Vagina (tissue), 2 donors: ENCODE data around the gene TGIF1.

Experiments
- POLR2A ChIP-seq, 2 donors: fragments of 450-650 bp; IDR thresholded peaks; one replicate each; pipeline ENCODE4 v1.6.1; 2017; ENCODE audit warnings: antibody characterized with exemption in 2 of 2, mild to moderate bottlenecking in 2 of 2, moderate library complexity in 2 of 2
- POLR2AphosphoS5 ChIP-seq, 2 donors: sonication (generic); formaldehyde crosslinking; IDR thresholded peaks; one replicate each; pipeline ENCODE4 v1.9.0; 2017; ENCODE audit warnings: antibody characterized with exemption in 2 of 2, mild to moderate bottlenecking in 2 of 2, low read depth in 1 of 2; ENCODE audit not compliant: insufficient read depth in 1 of 2
- TF ChIP-seq, protein P1 (sequence below), 3 experiments: fragments of 450-650 bp in 2 of 3; fragments of 200-600 bp in 1 of 3; sonication (generic) in 1 of 3; IDR thresholded peaks; one replicate each; pipeline ENCODE4 v1.5.1; 2017 to 2019; ENCODE audit warnings: antibody characterized with exemption in 3 of 3, mild to moderate bottlenecking in 2 of 3, moderate library complexity in 2 of 3

DNA sequence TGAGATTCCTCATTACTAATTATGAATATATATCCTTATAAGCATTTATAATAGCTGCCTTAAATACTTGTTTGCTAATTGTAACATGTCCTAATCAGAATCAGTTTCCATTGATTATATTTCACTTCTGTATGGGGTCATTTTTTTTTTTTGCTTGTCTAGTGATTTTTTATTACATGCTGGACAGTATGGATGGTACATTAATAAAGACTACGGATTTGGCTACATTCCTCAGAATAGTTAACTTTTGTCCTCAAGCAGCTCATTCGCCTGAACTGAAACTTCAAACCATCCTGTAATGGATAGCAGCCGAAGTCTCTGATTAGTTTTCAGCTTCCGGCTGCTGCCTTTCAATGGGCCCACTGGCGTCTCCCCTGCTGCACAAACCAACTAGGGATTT, 11.7 kb downstream of the TGIF1 start:
- TF ChIP-seq, protein P1, sequence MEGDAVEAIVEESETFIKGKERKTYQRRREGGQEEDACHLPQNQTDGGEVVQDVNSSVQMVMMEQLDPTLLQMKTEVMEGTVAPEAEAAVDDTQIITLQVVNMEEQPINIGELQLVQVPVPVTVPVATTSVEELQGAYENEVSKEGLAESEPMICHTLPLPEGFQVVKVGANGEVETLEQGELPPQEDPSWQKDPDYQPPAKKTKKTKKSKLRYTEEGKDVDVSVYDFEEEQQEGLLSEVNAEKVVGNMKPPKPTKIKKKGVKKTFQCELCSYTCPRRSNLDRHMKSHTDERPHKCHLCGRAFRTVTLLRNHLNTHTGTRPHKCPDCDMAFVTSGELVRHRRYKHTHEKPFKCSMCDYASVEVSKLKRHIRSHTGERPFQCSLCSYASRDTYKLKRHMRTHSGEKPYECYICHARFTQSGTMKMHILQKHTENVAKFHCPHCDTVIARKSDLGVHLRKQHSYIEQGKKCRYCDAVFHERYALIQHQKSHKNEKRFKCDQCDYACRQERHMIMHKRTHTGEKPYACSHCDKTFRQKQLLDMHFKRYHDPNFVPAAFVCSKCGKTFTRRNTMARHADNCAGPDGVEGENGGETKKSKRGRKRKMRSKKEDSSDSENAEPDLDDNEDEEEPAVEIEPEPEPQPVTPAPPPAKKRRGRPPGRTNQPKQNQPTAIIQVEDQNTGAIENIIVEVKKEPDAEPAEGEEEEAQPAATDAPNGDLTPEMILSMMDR (IDR thresholded peaks at IDR 0.05): no peak
- TF ChIP-seq POLR2A (IDR thresholded peaks at IDR 0.05) (no peak), POLR2AphosphoS5 (IDR thresholded peaks at IDR 0.05; ENCODE audit: insufficient read depth in 1 of 2, low read depth in 1 of 2) (no peak)
